HG02970 (cell line): ENCODE data around the gene ASAP3.
"Not testable (repeated sequence)": the region's sequence is repeated elsewhere in the genome, so short reads cannot be mapped to it uniquely, and the experiment has no call there.

Source experiments
- ATAC-seq: cut with Tn5 transposase; IDR thresholded peaks from one replicate; pipeline ENCODE4 v1.9.1; 2021; ENCODE audit warnings: mild to moderate bottlenecking, moderate library complexity, moderate number of reproducible peaks; ENCODE audit not compliant: unreplicated experiment, low FRiP score

Gene ASAP3

GRCh38 chr1:23401313-23401712, 82.7 kb downstream of the ASAP3 start:
- ATAC-seq, result no peak

- ATAC-seq, result no peak
These were observed 83.5 kb downstream of the ASAP3 start for GRCh38 chr1:23400324-23401114.

GRCh38 chr1:23399229-23399628, 84.8 kb downstream of the ASAP3 start:
- ATAC-seq, result no peak

- ATAC-seq, result no peak
These were observed 86.1 kb downstream of the ASAP3 start for GRCh38 chr1:23397908-23398307.

GRCh38 chr1:23396380-23396779, 87.6 kb downstream of the ASAP3 start:
- no peak for ATAC-seq

GRCh38 chr1:23395849-23396248, 88.1 kb downstream of the ASAP3 start:
- no peak for ATAC-seq

GRCh38 chr1:23395154-23395724, 88.7 kb downstream of the ASAP3 start:
- no peak for ATAC-seq

- no peak for ATAC-seq
These were observed 89.3 kb downstream of the ASAP3 start for GRCh38 chr1:23394684-23395083.

- no peak for ATAC-seq
These were observed 89.8 kb downstream of the ASAP3 start for GRCh38 chr1:23394181-23394580.

- ATAC-seq, result no peak
These were observed 90.3 kb downstream of the ASAP3 start for GRCh38 chr1:23393706-23394105.

GRCh38 chr1:23392125-23392855, 91.7 kb downstream of the ASAP3 start:
- no peak for ATAC-seq

GRCh38 chr1:23389837-23390321, 94.1 kb downstream of the ASAP3 start:
- no peak for ATAC-seq

GRCh38 chr1:23387494-23387893, 96.5 kb downstream of the ASAP3 start:
- no peak for ATAC-seq

- ATAC-seq, result no peak
These were observed 98.8 kb downstream of the ASAP3 start for GRCh38 chr1:23385119-23385621.

- ATAC-seq, result no peak
These were observed 99.5 kb downstream of the ASAP3 start for GRCh38 chr1:23384312-23385058.

GRCh38 chr1:23383577-23384311, 100.2 kb downstream of the ASAP3 start:
- no peak for ATAC-seq

- ATAC-seq, result no peak
These were observed 102.6 kb downstream of the ASAP3 start for GRCh38 chr1:23381233-23381885.

- ATAC-seq, result no peak
These were observed 103.3 kb downstream of the ASAP3 start for GRCh38 chr1:23380719-23381118.

GRCh38 chr1:23380236-23380635, 103.7 kb downstream of the ASAP3 start:
- ATAC-seq, result not testable (repeated sequence)
